HG03135 (cell line): ENCODE measurements around the gene HCRTR2.

ENCODE experiments used
- ATAC-seq: cut with Tn5 transposase; IDR thresholded peaks from one replicate; pipeline ENCODE4 v1.9.1; 2021; ENCODE audit warnings: mild to moderate bottlenecking, moderate library complexity; ENCODE audit not compliant: unreplicated experiment

Gene HCRTR2

GRCh38 chr6:55320696-55321086 is 146.4 kb downstream of the HCRTR2 start:
- ATAC-seq, result no peak

- ATAC-seq, result no peak
These were observed 152.9 kb downstream of the HCRTR2 start, which contains the start of gene GFRAL for GRCh38 chr6:55327169-55327568. Gene GFRAL, plus strand, starts transcription at chr6:55327469. Its CDS starts 86 bp downstream, at chr6:55327555.
